GM12878 (cell line): ENCODE measurements around the gene MUC12. TPM values are rescaled to one million over a fixed set of nuclear protein-coding genes. Genes with fewer than 3 reads are reported as not detected.
A peak's percentile ranks its signal among the peaks of the same experiment; 100 is the strongest.

ENCODE experiments used
- ATAC-seq: fragments of 200-7000 bp; cut with Tn5 transposase; 3 replicates; pipeline ENCODE4 v1.9.1; 2020; ENCODE audit warnings: mild to moderate bottlenecking, moderate library complexity
- BruUV-seq: library from RNA; stranded (reverse); fragments of 400-500 nt; replicated peaks from 2 replicates; lab custom pipeline; 2021; lab: Mats Ljungman, UMichigan
- CTCF ChIA-PET: fragments of 300-600 bp; sonication (Branson Sonifier 250); formaldehyde crosslinking; extraction: SDS; loops from one replicate; lab custom pipeline; 2021; ENCODE audit warnings: inconsistent platforms; lab: Yijun Ruan, JAX
- POLR2A ChIA-PET: fragments of 350-600 bp; formaldehyde crosslinking; extraction: SDS; loops from one replicate; lab custom pipeline; 2021; ENCODE audit warnings: inconsistent platforms; lab: Charles Lee
- RAD21 ChIA-PET: fragments of 300-600 bp; sonication (Branson Sonifier 250); formaldehyde crosslinking; loops from one replicate; lab custom pipeline; 2023; ENCODE audit warnings: antibody characterized with exemption; ENCODE audit not compliant: unreplicated experiment; lab: Charles Lee
- SMC1A ChIA-PET: fragments of 300-600 bp; sonication (Branson Sonifier 250); formaldehyde crosslinking; loops from one replicate; lab custom pipeline; 2023; ENCODE audit not compliant: unreplicated experiment, uncharacterized antibody; lab: Charles Lee
- DNase-seq: peaks from one replicate; pipeline ENCODE4 v3.0.0-alpha.2; 2011; ENCODE audit warnings: low read depth, low spot score
- FAIRE-seq: peaks from 3 replicates; lab custom pipeline; 2011; peaks lifted over from hg19 to GRCh38; lab: Jason Lieb, UNC
- H2AFZ ChIP-seq: 2 replicates; pipeline ENCODE4 v1.6.0; 2011; ENCODE audit warnings: low read depth, low read length, control low read depth; ENCODE audit not compliant: control insufficient read depth
- H3K27ac ChIP-seq: 2 replicates; pipeline ENCODE4 v1.5.1; 2011; ENCODE audit warnings: control low read depth; ENCODE audit not compliant: control insufficient read depth, insufficient read depth
- H3K27me3 ChIP-seq, 2 experiments: replicated peaks in 1 of 2; 2 replicates each; pipeline versions ENCODE4 v1.6.0 to v1.6.1; 2011; ENCODE audit warnings: low read length in 1 of 2; ENCODE audit not compliant: control insufficient read depth in 2 of 2, insufficient read depth in 2 of 2
- H3K36me3 ChIP-seq, 2 experiments: 2 replicates each; pipeline ENCODE4 v1.5.1; 2011; ENCODE audit warnings: low read length in 1 of 2; ENCODE audit not compliant: control insufficient read depth in 2 of 2, insufficient read depth in 2 of 2
- H3K4me1 ChIP-seq: 2 replicates; pipeline ENCODE4 v1.6.1; 2011; ENCODE audit warnings: mild to moderate bottlenecking, low read length, moderate library complexity, mixed read lengths; ENCODE audit not compliant: control insufficient read depth, insufficient read depth
- H3K4me2 ChIP-seq: 2 replicates; pipeline ENCODE4 v1.6.0; 2011; ENCODE audit warnings: control low read depth; ENCODE audit not compliant: control insufficient read depth, insufficient read depth
- H3K4me3 ChIP-seq: fragments of 200-600 bp; sonication (generic); 2 replicates; pipeline ENCODE4 v1.5.1; 2016
- H3K79me2 ChIP-seq: 2 replicates; pipeline ENCODE4 v1.6.0; 2011; ENCODE audit warnings: low read length; ENCODE audit not compliant: control insufficient read depth, insufficient read depth
- H3K9ac ChIP-seq: 2 replicates; pipeline ENCODE4 v1.8.0; 2011; ENCODE audit warnings: low read length, control low read depth, mixed read lengths; ENCODE audit not compliant: control insufficient read depth, insufficient read depth
- H3K9me3 ChIP-seq: replicated peaks from 3 replicates; pipeline ENCODE4 v1.5.1; 2011; ENCODE audit warnings: mild to moderate bottlenecking, low read length; ENCODE audit not compliant: control insufficient read depth, insufficient read depth
- H4K20me1 ChIP-seq: 2 replicates; pipeline ENCODE4 v1.6.0; 2011; ENCODE audit not compliant: control insufficient read depth, insufficient read depth
- BCL3 ChIP-seq: IDR thresholded peaks from 2 replicates; pipeline ENCODE4 v1.6.1; 2011; ENCODE audit warnings: borderline replicate concordance, low read depth, mild to moderate bottlenecking, moderate library complexity, low read length; ENCODE audit not compliant: insufficient read depth, poor library complexity, severe bottlenecking
- BMI1 ChIP-seq: fragments of 450-650 bp; IDR thresholded peaks from 2 replicates; pipeline ENCODE4 v1.6.1; 2016; ENCODE audit warnings: mild to moderate bottlenecking, moderate library complexity, borderline replicate concordance
- GATAD2B ChIP-seq: fragments of 450-650 bp; conservative IDR thresholded peaks from 2 replicates; pipeline ENCODE4 v1.6.1; 2017; ENCODE audit warnings: low read depth, mild to moderate bottlenecking, moderate library complexity
- IRF4 ChIP-seq: IDR thresholded peaks from 2 replicates; pipeline ENCODE4 v1.6.1; 2011; ENCODE audit warnings: low read depth, low read length
- SMARCA5 ChIP-seq: fragments of 450-650 bp; IDR thresholded peaks from 2 replicates; pipeline ENCODE4 v1.6.1; 2017; ENCODE audit warnings: mild to moderate bottlenecking
- SPI1 ChIP-seq: IDR thresholded peaks from 2 replicates; pipeline ENCODE4 v1.6.1; 2011; ENCODE audit warnings: low read depth, mild to moderate bottlenecking, low read length, moderate library complexity, borderline replicate concordance; ENCODE audit not compliant: insufficient read depth
- SUZ12 ChIP-seq: fragments of 200-600 bp; sonication (generic); IDR thresholded peaks from one replicate; pipeline ENCODE4 v1.6.1; 2018; ENCODE audit warnings: antibody characterized with exemption, mild to moderate bottlenecking; ENCODE audit not compliant: unreplicated experiment
- ZNF24 ChIP-seq: fragments of 450-650 bp; IDR thresholded peaks from 2 replicates; pipeline ENCODE4 v1.6.1; 2017; ENCODE audit warnings: antibody characterized with exemption, mild to moderate bottlenecking
- WGBS: methylation state at CpG from one replicate; pipeline ENCODE4 v1.1.6; 2016; ENCODE audit warnings: low lambda C conversion rate; ENCODE audit not compliant: insufficient replicate concordance, insufficient coverage; ENCODE audit errors: missing lambda C conversion rate; 5-methylcytosine and 5-hydroxymethylcytosine counted together
- in situ Hi-C: fragments of 300-500 bp; cut with MboI; formaldehyde crosslinking; loops from 9 replicates; pipeline ENCODE4 v1.14.3; 2018; ENCODE audit warnings: mixed read lengths
- intact Hi-C: fragments of 100-400 bp; cut with micrococcal nuclease; formaldehyde crosslinking; loops from one replicate; pipeline ENCODE4 v1.14.2; 2022; ENCODE audit not compliant: unreplicated experiment
- polyA plus RNA-seq, 11 experiments: library from polyadenylated mRNA; depleted of rRNA in 4 of 11; unstranded in 6 of 11; stranded (reverse) in 5 of 11; fragments of >200 nt; fragmentation: Nextera tagmentation in 4 of 11; fragmentation: Illumina TruSeq in 1 of 11; extraction: Ambion mirVana in 4 of 11; extraction: Trizol in 1 of 11; gene quantifications; 1 replicate in 1 of 11; 2 replicates in 10 of 11; pipeline versions ENCODE4 v1.2.1 to v1.2.3, GENCODE V29; 2011 to 2016; ENCODE audit warnings: inconsistent platforms in 2 of 11, missing spikeins in 2 of 11, low read depth in 1 of 11
- total RNA-seq, 4 experiments: library from RNA; depleted of rRNA in 3 of 4; stranded (reverse); fragments of >200 nt in 3 of 4; fragmentation: Illumina TruSeq in 1 of 4; extraction: Trizol in 1 of 4; gene quantifications; 2 replicates each; pipeline versions ENCODE4 v1.2.1 to v1.2.3, GENCODE V29; 2013 to 2021

Gene MUC12
- total and polyA plus RNA-seq, 10 of the 15 experiments (the other 5 are each of a cell fraction or from before 2014, with no cell fraction given): 1.7 to 4.5 (median 2.6) TPM

GRCh38 chr7:100966542-100967291 is 2.6 kb upstream of the MUC12 start:
- no peak overlapping the region; the same call in 1 of the 2 replicates for H3K4me2 ChIP-seq
- CTCF ChIA-PET: interaction anchor here (1.2 kb wide), 2 partner anchors 92 to 111 kb away, joined by 3 to 4 read pairs; no protein-coding TSS in a partner anchor

More at GRCh38 chr7:100966542-100967291, 2.6 kb upstream of the MUC12 start:
- WGBS: 8% methylated on average over 40 of the region's 40 CpGs
- SMC1A ChIA-PET: no interaction called here
- no peak overlapping the region for H3K9ac ChIP-seq
- no peak overlapping the region for H3K27ac ChIP-seq
- ATAC-seq (no peak; the same call in 1 of the 3 replicates), FAIRE-seq (peak; percentile 47), DNase-seq (no peak)
- RAD21 ChIA-PET: interaction anchor here (1.0 kb wide), 1 partner anchor 92 kb away, joined by 4 read pairs; no protein-coding TSS in a partner anchor
- no peaks in the 10 kb centered on the region for H3K4me1 ChIP-seq
- H3K9me3 ChIP-seq: no peaks in the 10 kb centered on the region; the same call in 2 of the 3 replicates
- intact Hi-C loops: loop anchor here (1.0 to 5.0 kb wide), 2 partner anchors 74 to 93 kb away; no protein-coding TSS in a partner anchor
- no TSS peak for BruUV-seq
- H3K36me3 ChIP-seq: no peaks in the 10 kb centered on the region
- peak overlapping the region; percentile 47 for H2AFZ ChIP-seq
- peaks cover 3 to 15% of the 10 kb centered on the region in 2 experiments; a peak in 3 of 4 replicates for H3K27me3 ChIP-seq
- H4K20me1 ChIP-seq: peaks cover 3% of the 10 kb centered on the region
- no peak overlapping the region; the same call in 1 of the 2 replicates for H3K4me3 ChIP-seq
- POLR2A ChIA-PET: no interaction called here
- TF ChIP-seq IRF4 (no peak), GATAD2B (0 out of 2 replicates have a peak, but pooled peaks have one; percentile 36), BCL3 (no peak), ZNF24 (0 out of 2 replicates have a peak, but pooled peaks have one; percentile 3), BMI1 (no peak), SMARCA5 (peak; percentile 3; the same call in 1 of the 2 replicates), SPI1 (peak; percentile 24; the same call in 1 of the 2 replicates), SUZ12 (peak; percentile 18)
- no peaks in the 10 kb centered on the region for H3K79me2 ChIP-seq
- in situ Hi-C loops: loop anchor here (5.0 kb wide), 1 partner anchor 86 kb away; no protein-coding TSS in a partner anchor
